H9 (cell line): ENCODE measurements around the gene CACNA1A. TPM values are rescaled to one million over a fixed set of nuclear protein-coding genes. Genes with fewer than 3 reads are reported as not detected.

Experiments used
- DNase-seq: peaks from one replicate; pipeline ENCODE4 v3.0.0-alpha.2; 2017
- H2AFZ ChIP-seq: one replicate; pipeline ENCODE4 v1.6.1; 2013; ENCODE audit warnings: mild to moderate bottlenecking, low read length, control low read depth, moderate library complexity
- H2AK5ac ChIP-seq: 2 replicates; pipeline ENCODE4 v1.6.1; 2013; ENCODE audit warnings: low read length, control low read depth, mixed read lengths; ENCODE audit not compliant: insufficient read length
- H2BK120ac ChIP-seq: one replicate; pipeline ENCODE4 v1.6.1; 2013; ENCODE audit warnings: low read depth, mild to moderate bottlenecking, low read length, control low read depth, inconsistent platforms; ENCODE audit not compliant: poor library complexity, severe bottlenecking
- H2BK12ac ChIP-seq: 2 replicates; pipeline ENCODE4 v1.6.1; 2013; ENCODE audit warnings: low read length, control low read depth, mixed read lengths, low read depth; ENCODE audit not compliant: insufficient read length
- H2BK15ac ChIP-seq: 2 replicates; pipeline ENCODE4 v1.6.1; 2013; ENCODE audit warnings: low read depth, low read length, control low read depth
- H2BK20ac ChIP-seq: one replicate; pipeline ENCODE4 v1.6.1; 2013; ENCODE audit warnings: low read depth, mild to moderate bottlenecking, low read length, control low read depth, inconsistent platforms; ENCODE audit not compliant: poor library complexity, severe bottlenecking
- H2BK5ac ChIP-seq: 2 replicates; pipeline ENCODE4 v1.6.1; 2013; ENCODE audit warnings: low read length, control low read depth, mixed read lengths; ENCODE audit not compliant: insufficient read length
- H3K14ac ChIP-seq: 2 replicates; pipeline ENCODE4 v1.6.1; 2013; ENCODE audit warnings: low read length, control low read depth; ENCODE audit not compliant: insufficient read depth
- H3K18ac ChIP-seq: 2 replicates; pipeline ENCODE4 v1.6.1; 2013; ENCODE audit warnings: low read depth, mild to moderate bottlenecking, mixed read lengths, low read length, control low read depth; ENCODE audit not compliant: insufficient read length
- H3K23ac ChIP-seq: 2 replicates; pipeline ENCODE4 v1.6.1; 2013; ENCODE audit warnings: low read length, control low read depth, mixed read lengths, low read depth; ENCODE audit not compliant: insufficient read length
- H3K23me2 ChIP-seq: 2 replicates; pipeline ENCODE4 v1.6.1; 2013; ENCODE audit warnings: low read depth, mild to moderate bottlenecking, mixed read lengths, low read length, control low read depth; ENCODE audit not compliant: insufficient read length, poor library complexity, severe bottlenecking
- H3K27ac ChIP-seq: 2 replicates; pipeline ENCODE4 v1.5.1; 2013; ENCODE audit warnings: low read length, control low read depth, mixed read lengths, low read depth; ENCODE audit not compliant: insufficient read length
- H3K27me3 ChIP-seq: 2 replicates; pipeline ENCODE4 v1.6.1; 2013; ENCODE audit warnings: low read length, control low read depth, inconsistent platforms; ENCODE audit not compliant: insufficient read depth
- H3K4ac ChIP-seq: 2 replicates; pipeline ENCODE4 v1.6.1; 2013; ENCODE audit warnings: low read depth, mild to moderate bottlenecking, control low read depth, inconsistent platforms, low read length, moderate library complexity
- H3K4me1 ChIP-seq: 2 replicates; pipeline ENCODE4 v1.6.1; 2013; ENCODE audit warnings: low read length, control low read depth, inconsistent platforms; ENCODE audit not compliant: insufficient read depth
- H3K4me2 ChIP-seq: 2 replicates; pipeline ENCODE4 v1.6.1; 2013; ENCODE audit warnings: low read length, control low read depth, mixed read lengths; ENCODE audit not compliant: insufficient read length, insufficient read depth
- H3K56ac ChIP-seq: 2 replicates; pipeline ENCODE4 v1.6.1; 2013; ENCODE audit warnings: low read depth, mild to moderate bottlenecking, mixed read lengths, low read length, control low read depth; ENCODE audit not compliant: insufficient read length
- H3K79me1 ChIP-seq: 2 replicates; pipeline ENCODE4 v1.6.1; 2013; ENCODE audit warnings: low read depth, mild to moderate bottlenecking, moderate library complexity, low read length, control low read depth, inconsistent platforms; ENCODE audit not compliant: insufficient read depth, poor library complexity, severe bottlenecking
- H3K79me2 ChIP-seq: 2 replicates; pipeline ENCODE4 v1.6.1; 2013; ENCODE audit warnings: low read length, control low read depth, inconsistent platforms; ENCODE audit not compliant: insufficient read depth
- H3K9ac ChIP-seq: 2 replicates; pipeline ENCODE4 v1.6.1; 2013; ENCODE audit warnings: low read length, control low read depth, mixed read lengths; ENCODE audit not compliant: insufficient read length; ENCODE audit errors: extremely low read depth
- H3K9me3 ChIP-seq: one replicate; pipeline ENCODE4 v1.6.1; 2013; ENCODE audit warnings: low read depth, low read length, inconsistent platforms; ENCODE audit not compliant: control insufficient read depth
- H3T11ph ChIP-seq: one replicate; pipeline ENCODE4 v1.6.1; 2013; ENCODE audit warnings: mild to moderate bottlenecking, low read length, control low read depth, inconsistent platforms
- H4K20me1 ChIP-seq: one replicate; pipeline ENCODE4 v1.6.1; 2013; ENCODE audit not compliant: control insufficient read depth, insufficient read length, insufficient read depth
- H4K5ac ChIP-seq: 2 replicates; pipeline ENCODE4 v1.6.1; 2013; ENCODE audit warnings: low read depth, mild to moderate bottlenecking, mixed read lengths, low read length, control low read depth; ENCODE audit not compliant: insufficient read length
- H4K8ac ChIP-seq: replicated peaks from 2 replicates; pipeline ENCODE4 v1.6.1; 2013; ENCODE audit warnings: low read length, control low read depth, mixed read lengths, low read depth; ENCODE audit not compliant: insufficient read length
- H4K91ac ChIP-seq: 2 replicates; pipeline ENCODE4 v1.6.1; 2013; ENCODE audit warnings: low read depth, mild to moderate bottlenecking, moderate library complexity, mixed read lengths, low read length, control low read depth; ENCODE audit not compliant: insufficient read length
- H3K27ac Mint-ChIP-seq, 3 experiments: 2 replicates in 2 of 3; 3 replicates in 1 of 3; pipeline ENCODE4 v1.8.0; 2020 to 2021; ENCODE audit warnings: mixed read lengths in 3 of 3, mild to moderate bottlenecking in 1 of 3, moderate library complexity in 1 of 3
- H3K27me3 Mint-ChIP-seq: 2 replicates; pipeline ENCODE4 v1.8.0; 2021; ENCODE audit warnings: low read depth, mild to moderate bottlenecking, moderate library complexity, mixed read lengths
- H3K36me3 Mint-ChIP-seq, 3 experiments: 2 replicates in 2 of 3; 3 replicates in 1 of 3; pipeline ENCODE4 v1.8.0; 2020 to 2021; ENCODE audit warnings: low read depth in 3 of 3, mixed read lengths in 3 of 3; ENCODE audit not compliant: insufficient read depth in 1 of 3
- H3K4me1 Mint-ChIP-seq, 2 experiments: 2 replicates each; pipeline ENCODE4 v1.8.0; 2020; ENCODE audit warnings: mixed read lengths in 2 of 2
- H3K4me3 Mint-ChIP-seq, 2 experiments: 2 replicates in 1 of 2; 3 replicates in 1 of 2; pipeline ENCODE4 v1.8.0; 2020 to 2021; ENCODE audit warnings: mild to moderate bottlenecking in 2 of 2, mixed read lengths in 2 of 2, moderate library complexity in 1 of 2
- H3K9me3 Mint-ChIP-seq, 2 experiments: 2 replicates in 1 of 2; 3 replicates in 1 of 2; pipeline ENCODE4 v1.8.0; 2020; ENCODE audit warnings: mild to moderate bottlenecking in 2 of 2, mixed read lengths in 2 of 2, moderate library complexity in 1 of 2
- CTCF ChIP-seq: fragments of 200-600 bp; sonication (generic); conservative IDR thresholded peaks from 3 replicates; pipeline ENCODE4 v1.8.0; 2021; ENCODE audit warnings: antibody characterized with exemption, mild to moderate bottlenecking
- WGBS: extraction: QIAGEN DNeasy Blood & Tissue Kit; methylation state at CpG from one replicate; pipeline ENCODE4 v1.1.7; 2013; ENCODE audit warnings: missing lambda C conversion rate, low lambda C conversion rate, mixed read lengths; ENCODE audit not compliant: insufficient read length; ENCODE audit errors: extremely low coverage; 5-methylcytosine and 5-hydroxymethylcytosine counted together
- total RNA-seq: library from RNA; stranded (reverse); gene quantifications from 2 replicates; pipeline ENCODE4 v1.2.1, GENCODE V29; 2021

Gene CACNA1A
- total RNA-seq, 1 experiment from 2014 or later, result 8.0 TPM

GRCh38 chr19:13460045-13460444, 46.2 kb downstream of the CACNA1A start:
- WGBS, result no CpG with 5 or more reads among the region's 7 CpGs
- H3K36me3 Mint-ChIP-seq, result no peaks in the 10 kb centered on the region; a peak in 1 of 7 replicates
- H3K9me3 Mint-ChIP-seq, result no peaks in the 10 kb centered on the region
- H3K4me1 ChIP-seq, result peaks cover 3% of the 10 kb centered on the region; the same call in 1 of the 2 replicates
- no peaks in the 10 kb centered on the region for H3K23me2 ChIP-seq
- H4K5ac ChIP-seq, result no peak overlapping the region
- H2BK5ac ChIP-seq, result no peak overlapping the region
- no peak overlapping the region for H3T11ph ChIP-seq
- H3K56ac ChIP-seq, result no peak overlapping the region
- H3K14ac ChIP-seq, result no peak overlapping the region
- no peak overlapping the region for H3K4ac ChIP-seq
- no peak overlapping the region for H4K8ac ChIP-seq
- H3K4me2 ChIP-seq, result peak overlapping the region; percentile 3
- H3K23ac ChIP-seq, result no peak overlapping the region
- TF ChIP-seq CTCF, result no peak
- H4K91ac ChIP-seq, result no peak overlapping the region
- H3K27ac ChIP-seq, result no peak overlapping the region
- H2BK120ac ChIP-seq, result no peak overlapping the region
- no peak overlapping the region for H2BK12ac ChIP-seq
- no peaks in the 10 kb centered on the region for H3K79me1 ChIP-seq
- H3K9me3 ChIP-seq, result no peaks in the 10 kb centered on the region
- H3K18ac ChIP-seq, result no peak overlapping the region
- H2AFZ ChIP-seq, result no peak overlapping the region
- peak overlapping the region in 1 of 3 experiments; percentile 13; a peak in 2 of 7 replicates for H3K27ac Mint-ChIP-seq
- no peak overlapping the region for H2BK20ac ChIP-seq
- no peak overlapping the region for H3K9ac ChIP-seq
- peak; percentile 30 for DNase-seq
- no peaks in the 10 kb centered on the region for H3K27me3 ChIP-seq
- H3K4me3 Mint-ChIP-seq, result no peak overlapping the region; a peak in 1 of 5 replicates
- no peak overlapping the region for H2BK15ac ChIP-seq
- no peaks in the 10 kb centered on the region for H4K20me1 ChIP-seq
- no peaks in the 10 kb centered on the region for H3K79me2 ChIP-seq
- peaks cover 8% of the 10 kb centered on the region for H3K27me3 Mint-ChIP-seq
- H2AK5ac ChIP-seq, result no peak overlapping the region
- peaks cover 25 to 42% of the 10 kb centered on the region in 2 experiments for H3K4me1 Mint-ChIP-seq
